Hepatic stellate cell (primary cell): ENCODE results near the gene EYS.

Source experiments
- DNase-seq: peaks from one replicate; pipeline ENCODE4 v3.0.0; 2011; ENCODE audit warnings: low spot score

EYS gene

GRCh38 chr6:65707126-65707826 is at the start of gene EYS:
TSS of gene EYS (minus strand) at chr6:65707226. CDS start at chr6:65495410, 211,816 bp downstream.
- no peak for DNase-seq

GRCh38 chr6:65746302-65746701 is 39.3 kb upstream of the EYS start:
- no peak for DNase-seq

GRCh38 chr6:65745614-65746013 is 38.6 kb upstream of the EYS start:
- DNase-seq: no peak

GRCh38 chr6:65728879-65729479 is 22.0 kb upstream of the EYS start:
- DNase-seq: no peak

GRCh38 chr6:65719101-65719500 is 12.1 kb upstream of the EYS start:
- no peak for DNase-seq

- no peak for DNase-seq
Measured at GRCh38 chr6:65711531-65711930, 4.5 kb upstream of the EYS start.

GRCh38 chr6:65709099-65709830 is 2.2 kb upstream of the EYS start:
- no peak for DNase-seq

GRCh38 chr6:65708162-65708561 is 1.1 kb upstream of the EYS start:
- no peak for DNase-seq

- DNase-seq: no peak
Measured at GRCh38 chr6:65706436-65706835, 590 bp downstream of the EYS start.

- DNase-seq: no peak
Measured at GRCh38 chr6:65701325-65701724, 5.7 kb downstream of the EYS start.

GRCh38 chr6:65700561-65700960 is 6.5 kb downstream of the EYS start:
- DNase-seq: no peak

- DNase-seq: no peak
Measured at GRCh38 chr6:65692109-65692508, 14.9 kb downstream of the EYS start.

GRCh38 chr6:65680232-65680631 is 26.8 kb downstream of the EYS start:
- DNase-seq: no peak

- DNase-seq: no peak
Measured at GRCh38 chr6:65671922-65672321, 35.1 kb downstream of the EYS start.

- no peak for DNase-seq
Measured at GRCh38 chr6:65667916-65668656, 38.9 kb downstream of the EYS start.

GRCh38 chr6:65650086-65650485 is 56.9 kb downstream of the EYS start:
- DNase-seq: no peak

GRCh38 chr6:65649392-65649791 is 57.6 kb downstream of the EYS start:
- DNase-seq: no peak

- DNase-seq: no peak
Measured at GRCh38 chr6:65646544-65646943, 60.5 kb downstream of the EYS start.

- no peak for DNase-seq
Measured at GRCh38 chr6:65642776-65643175, 64.2 kb downstream of the EYS start.

GRCh38 chr6:65638047-65638831 is 68.8 kb downstream of the EYS start:
- no peak for DNase-seq

GRCh38 chr6:65637289-65638046 is 69.6 kb downstream of the EYS start:
- DNase-seq: no peak
